NCI-H1694 (cell line): ENCODE data around the gene CUX1.

Source experiments
- DNase-seq: peaks from one replicate; lab custom pipeline; 2025; lab: John Stamatoyannopoulos, UW

CUX1 gene

DNA sequence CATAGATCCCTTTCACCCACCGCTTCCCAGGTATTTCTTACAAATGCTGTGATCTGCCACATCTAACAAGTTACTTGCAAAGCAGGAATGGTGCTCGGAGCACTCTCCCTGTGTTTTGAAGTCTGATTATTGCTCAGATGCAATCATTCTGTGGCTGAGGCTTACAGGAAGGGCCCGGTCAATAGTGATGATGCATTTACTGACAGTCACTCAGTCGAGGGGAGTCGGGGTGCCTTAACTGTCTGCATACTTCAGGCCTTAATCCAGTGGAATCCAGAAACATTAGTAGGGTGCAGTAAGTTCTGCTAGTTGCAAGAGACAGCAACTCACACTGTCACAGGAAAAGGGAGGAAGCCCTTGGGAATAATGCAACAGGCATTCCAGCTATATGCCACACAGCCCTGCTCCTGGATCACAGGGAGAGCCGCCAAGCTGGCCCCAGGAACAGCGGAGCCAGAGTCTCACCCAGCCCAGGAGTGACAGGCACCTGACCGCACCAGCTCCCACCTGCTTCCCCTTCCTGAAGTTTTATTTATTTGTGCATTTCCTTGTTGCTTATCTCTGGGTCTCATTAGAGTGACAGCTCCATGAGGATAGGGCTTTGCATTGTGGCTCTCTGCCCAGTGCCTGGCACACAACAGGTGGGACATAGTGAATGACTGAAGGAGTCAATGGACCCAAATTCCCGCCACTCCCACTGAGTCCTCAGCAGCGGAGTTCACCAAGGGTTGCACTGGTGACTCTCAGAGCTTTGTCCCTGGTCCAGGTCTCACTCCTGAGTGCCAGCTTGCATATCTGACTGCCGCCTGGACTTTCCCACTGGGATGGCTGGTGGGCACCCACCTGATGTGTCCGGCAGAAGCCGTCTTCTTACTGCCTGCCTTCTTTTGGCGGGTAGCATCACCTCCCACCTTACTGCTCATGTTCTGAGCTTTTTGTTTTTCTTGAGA is 256.8 kb downstream of the CUX1 start:
- no peak for DNase-seq

DNA sequence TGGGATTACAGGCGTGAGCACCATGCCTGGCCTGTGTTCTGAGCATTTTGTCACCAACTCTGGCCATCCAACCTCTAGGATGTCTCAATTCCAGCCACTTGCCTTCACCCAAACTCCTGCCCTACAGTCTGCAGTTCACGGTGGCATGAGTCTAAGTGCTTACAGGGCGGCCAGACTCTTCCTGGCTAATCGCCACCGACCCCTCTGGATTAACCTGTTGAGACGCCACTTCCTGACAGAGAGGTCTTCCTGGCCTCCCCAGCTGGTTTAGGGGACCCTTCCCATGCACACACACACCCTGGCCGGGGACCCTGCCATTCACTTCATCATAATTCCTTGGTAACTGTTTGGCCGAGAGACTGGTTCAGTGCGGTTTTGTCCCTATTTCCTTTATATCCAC is 257.7 kb downstream of the CUX1 start:
- no peak for DNase-seq

DNA sequence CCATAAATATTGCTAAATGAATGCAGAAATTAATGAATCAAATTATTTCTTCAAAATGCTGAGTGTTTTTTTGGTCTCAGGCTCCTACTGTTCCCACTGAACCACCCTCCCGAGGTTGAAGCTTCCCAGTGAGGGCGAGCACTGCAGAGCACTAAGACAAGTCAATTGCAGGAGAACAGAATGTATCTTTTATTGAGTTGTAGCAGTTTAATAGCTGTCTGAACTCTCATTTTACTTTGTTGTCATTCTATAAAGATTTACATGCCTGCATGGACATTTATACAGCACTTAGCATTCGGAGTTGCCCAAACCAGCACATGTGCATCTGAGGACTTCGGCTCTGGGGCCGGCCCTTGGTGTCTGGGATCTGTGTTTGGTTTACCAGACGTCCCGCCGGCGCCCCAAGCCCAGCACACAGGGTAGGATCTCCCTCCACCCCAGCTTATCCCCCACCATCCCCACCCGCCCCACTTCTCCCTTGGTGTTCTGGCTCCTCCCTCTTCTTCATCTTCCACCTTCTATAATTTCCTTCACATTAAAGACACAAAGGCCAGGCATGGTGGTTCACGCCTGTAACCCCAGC is 258.2 kb downstream of the CUX1 start:
- no peak for DNase-seq

DNA sequence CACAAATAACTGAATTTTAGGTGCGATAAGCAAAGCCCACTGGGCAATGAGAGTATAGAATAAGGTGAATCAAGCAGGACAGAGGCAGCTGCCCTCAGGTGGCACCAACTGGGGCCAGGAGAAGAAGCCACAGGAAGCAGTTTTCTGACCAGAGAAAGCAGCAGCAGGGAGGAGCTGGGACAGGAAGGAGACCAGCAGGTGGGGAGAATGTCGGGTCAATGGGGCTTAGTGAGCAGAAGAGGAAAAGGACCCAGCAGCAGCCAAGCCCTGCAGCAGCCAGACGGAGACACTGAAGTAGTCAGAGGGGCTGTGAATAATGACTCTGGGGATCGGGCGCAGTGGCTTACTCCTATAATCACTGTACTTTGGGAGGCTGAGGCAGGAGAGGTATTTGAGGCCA is 259.7 kb downstream of the CUX1 start:
- DNase-seq, result no peak

DNA sequence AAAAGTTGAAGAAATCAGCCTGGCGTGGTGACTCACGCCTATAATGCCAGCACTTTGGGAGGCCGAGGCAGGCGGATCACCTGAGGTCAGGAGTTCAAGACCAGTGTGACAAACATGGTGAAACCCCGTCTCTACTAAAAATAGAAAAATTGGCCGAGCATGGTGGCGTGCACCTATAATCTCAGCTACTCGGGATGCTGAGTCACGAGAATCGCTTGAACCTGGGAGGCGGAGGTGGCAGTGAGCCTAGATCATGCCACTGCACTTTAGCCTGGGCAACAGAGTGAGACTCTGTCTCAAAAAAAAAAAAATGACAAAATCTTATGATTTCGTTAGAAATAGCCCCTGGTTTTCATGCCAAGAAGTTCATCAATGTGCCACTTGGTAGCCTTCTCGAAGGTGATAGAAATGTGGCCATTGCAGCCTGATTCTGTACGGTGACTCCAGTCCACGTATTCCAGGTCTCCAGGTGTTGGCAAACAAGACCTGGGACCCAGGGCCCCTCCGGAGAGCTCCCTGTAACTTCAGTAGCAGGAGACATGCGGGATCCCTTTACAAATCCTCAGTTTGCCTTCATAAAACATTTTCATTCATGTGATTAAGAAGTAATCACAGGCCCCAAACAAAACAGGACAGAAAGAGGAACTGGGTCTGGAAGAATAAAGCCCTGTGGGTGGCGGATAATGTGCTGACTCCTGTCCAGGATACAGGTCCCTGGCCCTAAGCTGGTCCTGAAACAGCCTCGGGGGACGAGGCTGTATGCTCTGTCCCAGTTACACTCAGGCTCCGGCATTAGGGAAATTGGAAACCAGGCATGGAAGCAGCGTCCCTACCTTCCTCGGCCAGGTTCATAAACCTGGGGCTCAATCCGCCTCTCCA is 262.0 kb downstream of the CUX1 start:
- DNase-seq, result no peak

DNA sequence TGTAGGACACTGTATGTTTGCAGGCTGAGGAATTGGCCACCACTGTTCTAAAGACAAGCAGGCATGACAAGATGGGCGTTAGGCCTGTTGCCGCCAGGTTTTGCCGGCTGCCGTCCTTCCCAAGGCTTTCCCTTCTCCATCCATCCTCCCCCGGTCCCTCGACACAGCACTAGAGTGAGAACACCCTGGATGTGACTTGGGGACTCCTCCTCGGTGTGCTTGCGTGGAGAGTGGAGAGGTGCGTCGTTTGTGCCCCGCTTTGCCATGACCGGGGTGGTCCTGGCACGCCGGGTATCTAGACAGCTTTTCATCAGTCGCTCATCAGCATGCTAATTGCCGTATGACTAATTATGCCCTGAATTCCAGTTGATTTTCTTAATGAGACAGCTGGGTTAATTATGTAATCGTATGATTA is 262.6 kb downstream of the CUX1 start:
- DNase-seq, result no peak

DNA sequence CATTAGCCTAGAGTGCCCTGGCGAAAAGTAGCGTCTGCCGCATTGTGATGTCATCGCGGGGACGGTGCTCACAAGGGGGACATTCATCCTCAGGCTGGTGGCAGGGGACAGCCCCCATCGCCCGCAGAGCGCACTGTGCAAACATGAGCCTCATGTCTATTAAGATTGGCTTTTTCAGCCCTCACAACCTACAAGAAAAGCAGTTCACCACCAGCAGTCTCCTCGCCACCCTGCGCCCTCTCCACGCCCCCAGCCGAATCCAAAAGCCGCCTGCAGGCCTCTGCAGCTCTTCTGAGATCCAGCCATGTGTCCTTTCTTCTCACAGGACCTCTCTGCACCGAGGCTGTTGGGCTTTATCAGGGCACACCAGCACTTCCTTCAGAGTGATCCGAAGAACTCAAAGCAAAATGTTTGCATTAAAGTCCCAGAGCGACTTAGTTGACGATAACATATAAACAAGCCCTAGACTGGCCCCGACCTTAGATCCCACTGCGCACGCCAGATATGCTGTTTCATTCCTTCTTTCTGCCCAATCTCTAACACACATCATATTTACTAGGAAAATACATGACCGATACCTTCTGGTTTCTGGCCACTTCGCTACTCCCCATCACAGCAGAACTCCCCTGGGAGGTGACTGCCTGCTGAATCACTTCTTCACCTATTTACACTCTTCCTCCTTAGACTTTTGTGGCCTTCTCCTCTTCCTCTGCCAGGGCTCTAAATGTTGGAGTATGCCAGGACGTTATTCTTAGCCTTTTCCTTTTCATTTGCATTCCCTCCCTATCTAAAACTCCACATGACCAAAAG is 263.2 kb downstream of the CUX1 start:
- DNase-seq, result no peak

DNA sequence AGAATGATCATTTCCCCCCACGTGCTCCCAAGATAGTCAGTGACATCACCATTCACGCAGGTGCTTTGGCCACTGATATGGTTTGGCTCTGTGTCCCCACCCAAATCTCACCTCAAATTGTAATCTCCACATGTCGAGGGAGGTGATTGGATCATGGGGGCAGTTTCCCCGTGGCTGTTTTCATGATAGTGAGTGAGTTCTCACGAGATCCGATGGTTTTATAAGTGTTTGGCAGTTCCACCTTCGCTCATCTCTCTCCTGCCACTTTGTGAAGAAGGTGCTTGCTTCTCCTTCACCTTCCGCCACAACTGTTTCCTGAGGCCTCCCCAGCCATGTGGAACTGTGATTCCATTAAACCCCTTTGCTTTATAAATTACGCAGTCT is 263.8 kb downstream of the CUX1 start:
- DNase-seq, result no peak

DNA sequence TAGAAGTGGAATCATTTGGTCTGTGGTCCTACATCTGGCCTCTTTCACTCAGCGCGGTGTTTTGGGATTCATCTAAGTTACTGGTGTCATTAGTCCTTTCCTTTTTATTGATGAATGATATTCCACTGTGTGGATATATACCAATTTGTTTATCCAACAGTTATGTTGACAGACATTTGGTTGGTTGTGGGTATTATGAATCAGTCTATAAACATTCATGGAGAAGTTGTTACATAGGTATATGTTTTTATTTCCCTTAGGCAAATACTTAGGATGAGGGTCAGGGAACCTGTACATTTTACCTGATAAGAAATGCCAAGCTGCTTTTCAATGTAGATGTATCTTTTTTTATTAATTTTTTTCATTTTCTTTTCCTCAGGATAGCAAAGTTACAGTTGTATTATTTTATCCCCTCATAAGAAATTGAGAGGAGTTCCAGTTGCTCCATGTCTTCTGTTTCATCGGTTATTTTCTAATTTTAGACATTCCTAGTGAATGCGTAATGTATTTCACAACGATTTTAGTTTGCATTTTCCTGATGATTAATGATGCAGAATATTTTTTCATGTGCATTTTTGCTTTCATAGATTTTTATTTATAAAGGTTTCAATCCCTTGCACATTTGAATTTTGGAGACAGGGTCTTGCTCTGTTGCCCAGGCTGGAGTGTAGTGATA is 265.4 kb downstream of the CUX1 start:
- no peak for DNase-seq

DNA sequence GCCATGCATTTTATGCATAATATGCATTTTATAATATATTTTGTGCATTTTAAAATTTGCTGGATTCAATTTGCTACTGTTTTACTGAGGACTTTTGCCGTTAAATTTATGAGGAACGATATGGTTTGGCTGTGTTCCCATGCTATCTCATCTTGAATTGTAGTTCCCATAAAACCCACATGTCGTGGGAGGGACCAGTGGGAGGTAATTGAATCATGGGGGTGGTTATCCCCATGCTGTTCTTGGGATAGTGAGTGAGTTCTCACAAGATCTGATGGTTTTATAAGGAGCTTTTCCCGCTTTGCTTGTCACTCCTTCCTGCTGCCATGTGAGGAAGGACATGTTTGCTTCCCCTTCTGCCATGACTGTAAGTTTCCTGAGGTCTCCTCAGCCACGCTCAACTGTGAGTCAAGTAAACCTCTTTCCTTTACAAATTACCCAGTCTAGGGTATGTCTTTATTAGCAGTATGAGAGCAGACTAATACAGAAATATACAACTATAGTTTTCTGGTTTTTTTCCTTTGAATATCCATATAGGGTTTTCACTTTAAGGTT is 267.9 kb downstream of the CUX1 start:
- DNase-seq, result no peak

DNA sequence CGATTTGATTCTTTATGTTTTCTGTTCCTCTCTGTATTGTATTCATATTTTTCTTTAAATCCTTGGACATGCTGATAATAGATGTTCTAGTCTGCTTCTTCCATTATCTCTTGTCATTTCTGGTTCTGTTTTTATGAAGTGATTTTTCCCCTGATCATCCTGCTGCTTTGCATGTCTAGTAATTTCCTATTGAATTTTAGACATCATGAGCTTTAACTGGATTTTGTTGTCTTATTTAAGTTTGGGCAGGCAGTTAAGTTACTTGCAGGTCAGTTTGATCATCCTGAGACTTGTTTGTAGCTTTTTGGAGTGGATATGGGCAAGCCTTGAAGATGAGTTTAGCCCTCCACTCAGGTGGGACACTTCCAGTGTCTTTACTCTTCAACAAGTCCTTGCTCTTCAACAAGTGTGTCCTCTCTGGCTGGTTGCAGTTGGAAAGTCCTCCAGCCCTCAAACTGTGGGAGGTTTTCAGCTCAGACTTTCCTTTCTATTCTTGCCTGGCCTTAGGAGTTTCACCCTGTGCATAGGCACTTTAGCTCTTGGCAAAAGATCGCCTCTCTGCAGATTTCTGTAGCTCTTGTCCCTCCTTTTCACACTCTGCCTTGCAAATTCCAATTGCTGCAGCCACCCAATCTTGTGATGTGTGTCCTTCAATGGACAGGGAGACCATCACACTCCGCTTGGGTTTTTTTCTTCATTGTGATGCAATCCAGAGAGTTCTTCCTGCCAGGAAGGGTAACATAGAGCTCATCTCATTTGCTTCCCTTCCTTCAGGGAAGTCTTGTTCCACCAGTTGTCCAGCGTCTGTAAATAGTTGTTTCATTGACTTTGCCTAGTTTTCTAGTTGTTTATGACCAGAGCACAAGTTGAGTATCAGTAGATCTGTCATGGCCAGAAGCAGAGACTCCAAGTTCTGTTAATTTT is 272.0 kb downstream of the CUX1 start:
- no peak for DNase-seq

DNA sequence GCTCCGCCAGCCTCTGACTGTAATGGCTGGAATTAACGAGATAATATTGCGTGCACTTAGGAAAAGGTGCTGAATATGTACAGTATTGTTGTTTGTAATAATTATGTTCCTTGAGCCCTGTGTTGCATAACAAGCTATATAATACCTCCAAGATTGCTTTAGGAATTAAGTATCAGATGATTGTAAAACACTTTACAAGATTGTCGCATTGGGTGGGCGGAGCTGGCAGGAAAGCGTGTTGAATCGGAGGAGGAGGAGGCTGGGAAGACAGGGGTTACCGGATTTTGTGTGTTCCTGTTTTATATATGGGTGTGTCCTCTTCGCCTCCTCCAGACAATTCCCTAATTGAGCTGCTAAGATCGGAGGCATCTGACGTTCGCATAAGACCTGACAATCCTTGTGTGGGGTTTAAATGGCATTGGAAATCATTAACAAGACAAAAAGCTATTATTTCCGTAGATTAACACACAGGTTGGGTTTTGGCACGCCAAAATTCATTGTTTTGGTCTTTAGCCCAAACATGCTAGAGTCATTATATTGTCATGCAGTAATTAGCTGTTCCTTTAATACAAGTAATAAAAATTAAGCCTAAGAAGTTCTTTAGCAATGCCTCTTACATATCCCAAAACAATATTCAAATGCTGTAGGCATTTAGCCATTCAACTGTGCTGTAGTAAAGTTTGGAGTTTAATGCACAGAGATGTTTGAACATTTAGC is 276.3 kb downstream of the CUX1 start:
- DNase-seq, result no peak

DNA sequence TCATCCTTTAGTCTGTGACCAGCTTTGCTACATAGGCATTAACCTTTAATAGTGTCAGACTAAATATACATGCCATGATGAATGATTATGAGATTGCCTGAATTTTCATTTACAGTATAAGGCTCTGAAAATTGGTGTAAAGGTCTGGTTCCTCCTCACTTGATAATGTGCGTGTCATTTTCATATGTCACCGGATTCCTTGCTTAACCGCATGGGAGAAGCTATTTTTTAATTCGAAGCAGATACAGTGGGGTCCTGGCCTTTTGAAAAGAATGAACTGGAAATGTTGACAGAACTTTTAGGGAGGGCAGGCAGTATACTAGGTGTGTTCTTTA is 276.9 kb downstream of the CUX1 start:
- no peak for DNase-seq

DNA sequence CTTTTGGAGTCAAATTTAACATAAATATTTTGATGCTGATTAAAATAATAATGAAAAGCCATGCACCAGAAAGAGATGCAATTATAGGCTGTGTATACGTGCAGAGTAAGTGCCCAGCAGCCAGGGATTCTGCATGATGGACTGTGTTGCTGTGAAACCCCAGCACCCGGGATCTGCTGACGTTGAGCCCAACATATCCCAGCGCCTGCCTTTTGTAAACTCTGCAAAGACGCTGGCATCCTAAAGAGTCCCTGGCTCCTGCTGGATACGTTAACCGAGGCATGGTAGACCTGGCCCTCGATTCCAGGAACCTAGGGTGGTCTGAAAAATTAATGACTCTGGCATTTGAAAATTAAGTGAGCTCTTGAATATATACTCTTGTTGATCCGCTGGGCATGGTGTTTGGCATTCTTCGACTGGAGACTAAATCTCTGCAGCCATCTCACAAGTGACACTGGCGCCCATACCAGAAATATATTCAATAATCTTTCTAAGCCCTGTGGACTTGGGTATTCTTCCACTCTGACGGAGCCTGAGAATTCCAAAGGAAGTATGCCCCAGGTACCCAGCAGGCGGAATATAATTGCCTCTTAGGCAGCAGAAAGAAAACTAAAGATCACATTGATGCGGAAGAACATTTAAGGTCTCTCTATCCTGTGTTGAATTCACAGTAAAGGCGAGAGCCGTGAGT is 278.0 kb downstream of the CUX1 start:
- no peak for DNase-seq

DNA sequence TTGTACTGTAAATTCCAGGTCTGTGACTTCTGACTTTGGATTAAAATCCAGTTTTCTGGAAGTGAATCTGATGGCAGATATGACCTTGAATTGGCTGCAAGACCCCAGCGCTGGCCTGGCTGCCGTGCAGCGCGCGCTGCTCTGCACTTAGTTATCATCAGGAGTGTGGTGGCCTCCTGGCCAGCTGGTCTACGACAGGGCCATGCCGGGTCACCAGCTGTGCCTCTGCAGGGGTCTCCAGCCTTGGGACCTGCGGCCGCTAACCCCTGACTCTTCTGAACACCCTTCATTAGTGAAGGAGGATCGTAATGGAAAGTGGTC is 278.5 kb downstream of the CUX1 start:
- DNase-seq, result no peak

DNA sequence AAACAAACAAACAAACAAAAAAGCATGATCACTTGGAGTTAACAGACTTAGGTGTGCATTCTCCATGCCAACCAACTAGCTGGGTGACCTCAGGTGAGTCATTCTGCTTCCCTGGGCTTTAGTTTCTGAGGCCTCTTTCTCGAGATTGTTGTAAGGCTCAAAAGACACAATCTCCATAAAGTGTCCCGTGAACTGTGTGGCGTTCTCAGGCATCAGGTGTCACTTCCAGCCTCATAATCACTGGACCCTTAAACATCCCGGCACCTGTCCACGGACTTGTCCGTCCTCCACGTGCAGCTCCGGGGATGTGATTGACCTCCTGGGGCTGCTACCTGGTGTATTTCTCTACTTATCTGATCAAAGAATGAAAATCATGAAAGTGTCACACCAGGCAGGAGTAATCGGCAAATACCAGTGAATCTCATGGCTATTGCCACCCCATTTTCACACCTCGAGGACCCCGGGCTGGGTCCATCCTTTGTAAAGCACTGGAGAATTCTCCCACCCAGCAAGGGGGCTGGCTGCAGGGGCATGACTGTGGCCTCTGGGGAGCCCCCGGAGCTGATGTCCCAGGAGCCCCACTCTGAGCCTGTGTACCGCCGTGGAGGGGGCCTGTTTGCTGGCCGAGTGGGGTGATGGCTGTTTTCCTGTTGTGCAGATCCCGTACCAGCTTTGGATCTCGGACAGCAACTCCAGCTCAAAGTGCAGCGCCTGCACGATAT is 279.4 kb downstream of the CUX1 start:
- DNase-seq, result no peak

DNA sequence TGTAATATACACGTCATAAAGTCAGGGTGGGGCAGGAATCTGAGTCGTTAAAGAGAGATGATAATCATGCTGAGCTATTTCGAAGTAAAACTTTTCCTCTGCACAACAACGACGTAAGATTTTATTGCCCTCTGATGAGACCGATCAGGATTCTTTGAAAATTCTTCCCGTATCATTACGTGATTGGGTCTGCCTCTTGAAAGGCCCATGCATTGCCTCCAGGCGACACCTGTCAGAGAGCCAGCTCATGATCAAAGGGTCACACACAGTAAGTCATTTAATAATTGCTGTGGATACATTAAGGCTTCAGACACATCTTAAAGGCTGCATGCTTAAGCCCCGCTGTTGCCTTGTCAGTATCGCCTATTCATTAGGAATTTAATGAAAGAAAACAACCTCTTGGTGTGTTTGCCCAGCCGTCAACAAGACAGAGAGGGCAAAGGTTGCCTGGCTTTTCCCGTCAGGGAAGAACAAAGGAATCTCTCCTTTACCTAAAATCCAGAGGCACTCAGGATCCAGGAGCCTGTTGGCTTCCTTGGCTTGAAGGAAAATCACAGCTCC is 280.3 kb downstream of the CUX1 start:
- no peak for DNase-seq

DNA sequence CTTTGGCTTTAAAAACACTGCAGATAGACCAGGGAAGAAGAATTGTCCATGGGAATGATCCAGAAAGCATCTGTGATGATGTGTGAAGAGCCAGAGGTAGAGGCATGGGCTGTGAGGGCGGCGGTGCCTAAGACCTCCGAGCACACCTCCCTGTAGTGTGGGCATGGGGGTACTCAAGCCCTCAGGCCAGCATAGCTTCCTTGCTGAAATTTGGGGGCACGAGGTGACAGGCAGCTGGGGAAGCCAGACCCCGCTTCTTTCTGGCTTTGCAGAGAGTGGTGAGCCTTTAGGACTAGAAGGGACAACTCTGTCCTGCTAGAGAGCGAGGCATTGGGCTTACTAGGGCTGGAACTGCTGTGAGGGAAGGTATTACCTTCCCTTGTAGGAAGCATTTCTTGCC is 281.6 kb downstream of the CUX1 start:
- no peak for DNase-seq
